ENCODE measurements around the gene EDARADD. TPM values are rescaled to one million over a fixed set of nuclear protein-coding genes. Genes with fewer than 3 reads are reported as not detected.

Gene EDARADD
- total RNA-seq, 1 experiment from 2014 or later, result 0.30 TPM

- ChIA-PET RAD21 (ENCODE audit: low non-redundant PET in 1 of 2, low total read pairs in 2 of 2, uncharacterized antibody in 2 of 2, unreplicated experiment in 2 of 2) (no interaction called here), POLR2A (interaction anchor here (1.1 kb wide), 1 partner anchor 20 kb away, joined by 3 read pairs; no protein-coding TSS in a partner anchor), CTCF (interaction anchor here (1.0 kb wide), 1 partner anchor 418 kb away, joined by 3 read pairs; no protein-coding TSS in a partner anchor)
- peak; percentile 62 for DNase-seq (ENCODE audit: low read depth, low spot score)
- intact Hi-C loops (cut with micrococcal nuclease), result no loop called here
- Histone ChIP-seq H3K36me3 (ENCODE audit: control insufficient read depth in 1 of 2, insufficient read depth in 2 of 2, low read length in 2 of 2) (peaks cover 0 to 8% of the 10 kb centered on the region in 2 experiments; a peak in 1 of 4 replicates), H3K9me3 (ENCODE audit: control insufficient read depth in 1 of 2, insufficient read depth in 1 of 2, low read depth in 1 of 2, low read length in 2 of 2) (no peaks in the 10 kb centered on the region), H3K27ac (ENCODE audit: low read depth, low read length) (peak within 1 kb of the TSS; percentile 62), H4K20me1 (ENCODE audit: insufficient read depth) (no peaks in the 10 kb centered on the region), H3K9me2 (ENCODE audit: insufficient read depth) (no peaks in the 10 kb centered on the region), H3K9ac (ENCODE audit: low read length) (peak within 1 kb of the TSS; percentile 90), H2AFZ (ENCODE audit: low read depth, low read length, poor library complexity, severe bottlenecking) (peak within 1 kb of the TSS; percentile 69), H3K79me2 (ENCODE audit: insufficient read depth, low read length) (peaks cover 13% of the 10 kb centered on the region), H3K4me2 (ENCODE audit: low read length) (peak within 1 kb of the TSS; percentile 91), H3K4me1 (ENCODE audit: control insufficient read depth in 1 of 2, insufficient read depth in 2 of 2, low read length in 2 of 2) (peaks cover 5 to 14% of the 10 kb centered on the region in 2 experiments; a peak in 2 of 4 replicates), H3K27me3 (ENCODE audit: insufficient read depth, low read length) (no peaks in the 10 kb centered on the region), H3K4me3 (replicated peaks in 1 of 2; ENCODE audit: low read depth in 1 of 2, low read length in 2 of 2) (peak within 1 kb of the TSS; percentile 76 to 99)
- peak; percentile 83 for ATAC-seq
- BruUV-seq (replicated peaks), result no TSS peak
- peak; percentile 37 for TF ChIP-seq ZBTB33 (IDR thresholded peaks at IDR 0.05; ENCODE audit: extremely low read depth, insufficient replicate concordance, low read length)
- no peak for TF ChIP-seq ZFX (IDR thresholded peaks at IDR 0.05)
- TF ChIP-seq YY1 (IDR thresholded peaks at IDR 0.05; ENCODE audit: extremely low read depth, insufficient replicate concordance, low read depth, low read length), result peak; percentile 46
- TF ChIP-seq CEBPB (IDR thresholded peaks at IDR 0.05; ENCODE audit: low read depth), result no peak
- TF ChIP-seq ATF3 (IDR thresholded peaks at IDR 0.05), result no peak
- no peak for TF ChIP-seq POLR2A (IDR thresholded peaks at IDR 0.05; ENCODE audit: borderline replicate concordance, extremely low read depth, insufficient read depth, insufficient read length)
- TF ChIP-seq POLR2AphosphoS5 (IDR thresholded peaks at IDR 0.05; ENCODE audit: low read depth, low read length), result peak; percentile 52
- TF ChIP-seq EGR1 (IDR thresholded peaks at IDR 0.05; ENCODE audit: low read depth), result peak; percentile 97
- TF ChIP-seq CTCF (IDR thresholded peaks at IDR 0.05 in 2 of 3, conservative IDR thresholded peaks at IDR 0.05 in 1 of 3; ENCODE audit: borderline replicate concordance in 1 of 3, insufficient read depth in 1 of 3, low read depth in 2 of 3, low read length in 2 of 3), result no peak
- TF ChIP-seq MAX (IDR thresholded peaks at IDR 0.05), result no peak
- no peak for TF ChIP-seq EZH2 (IDR thresholded peaks at IDR 0.05)
- no peak for TF ChIP-seq RAD21 (IDR thresholded peaks at IDR 0.05; ENCODE audit: low read depth)
- no peak for TF ChIP-seq JUND (IDR thresholded peaks at IDR 0.05)
- no peak for TF ChIP-seq TCF7L2 (IDR thresholded peaks at IDR 0.05; ENCODE audit: borderline replicate concordance, extremely low read depth, insufficient read depth, insufficient read length)
- no peak for TF ChIP-seq REST (IDR thresholded peaks at IDR 0.05; ENCODE audit: low read depth)
- no peak for TF ChIP-seq FOSL1 (IDR thresholded peaks at IDR 0.05; ENCODE audit: low read depth)
- TF ChIP-seq ELF1 (IDR thresholded peaks at IDR 0.05; ENCODE audit: borderline replicate concordance, low read depth), result peak; percentile 31; the same call in 1 of the 2 replicates
- TF ChIP-seq ZNF274 (IDR thresholded peaks at IDR 0.05; ENCODE audit: low read depth, low read length), result no peak
- no peak for TF ChIP-seq EZH2phosphoT487 (IDR thresholded peaks at IDR 0.05; ENCODE audit: borderline replicate concordance)
- no peak for TF ChIP-seq SRF (IDR thresholded peaks at IDR 0.05; ENCODE audit: low read depth)
- no peak for TF ChIP-seq SP1 (IDR thresholded peaks at IDR 0.05; ENCODE audit: low read depth)
Measured at GRCh38 chr1:236523704-236524141, 129.6 kb downstream of the EDARADD start, which contains the start of gene LGALS8. TSS of gene LGALS8 (plus strand) at chr1:236523982. CDS start at chr1:236526071, 2,089 bp downstream.

Measured in HCT116 (cell line).